Right renal cortex interstitium (tissue), 3 donors: ENCODE measurements around the gene WDR31. TPM values are rescaled to one million over a fixed set of nuclear protein-coding genes. Genes with fewer than 3 reads are reported as not detected.
"Not testable (repeated sequence)": the region's sequence is repeated elsewhere in the genome, so short reads cannot be mapped to it uniquely, and the experiment has no call there.

Experiments
- DNase-seq, 3 donors: peaks; one replicate each; pipeline ENCODE4 v3.0.0-alpha.2; 2013; ENCODE audit warnings: low read depth in 3 of 3, low spot score in 2 of 3
- polyA plus RNA-seq, 3 donors: library from polyadenylated mRNA; unstranded; fragments of 120-200 nt; gene quantifications; one replicate each; pipeline ENCODE4 v1.2.1, GENCODE V29; 2013; ENCODE audit not compliant: insufficient read length in 3 of 3

WDR31 gene
- polyA plus RNA-seq, 3 donors = 7.2 to 7.9 (median 7.6) TPM

DNA sequence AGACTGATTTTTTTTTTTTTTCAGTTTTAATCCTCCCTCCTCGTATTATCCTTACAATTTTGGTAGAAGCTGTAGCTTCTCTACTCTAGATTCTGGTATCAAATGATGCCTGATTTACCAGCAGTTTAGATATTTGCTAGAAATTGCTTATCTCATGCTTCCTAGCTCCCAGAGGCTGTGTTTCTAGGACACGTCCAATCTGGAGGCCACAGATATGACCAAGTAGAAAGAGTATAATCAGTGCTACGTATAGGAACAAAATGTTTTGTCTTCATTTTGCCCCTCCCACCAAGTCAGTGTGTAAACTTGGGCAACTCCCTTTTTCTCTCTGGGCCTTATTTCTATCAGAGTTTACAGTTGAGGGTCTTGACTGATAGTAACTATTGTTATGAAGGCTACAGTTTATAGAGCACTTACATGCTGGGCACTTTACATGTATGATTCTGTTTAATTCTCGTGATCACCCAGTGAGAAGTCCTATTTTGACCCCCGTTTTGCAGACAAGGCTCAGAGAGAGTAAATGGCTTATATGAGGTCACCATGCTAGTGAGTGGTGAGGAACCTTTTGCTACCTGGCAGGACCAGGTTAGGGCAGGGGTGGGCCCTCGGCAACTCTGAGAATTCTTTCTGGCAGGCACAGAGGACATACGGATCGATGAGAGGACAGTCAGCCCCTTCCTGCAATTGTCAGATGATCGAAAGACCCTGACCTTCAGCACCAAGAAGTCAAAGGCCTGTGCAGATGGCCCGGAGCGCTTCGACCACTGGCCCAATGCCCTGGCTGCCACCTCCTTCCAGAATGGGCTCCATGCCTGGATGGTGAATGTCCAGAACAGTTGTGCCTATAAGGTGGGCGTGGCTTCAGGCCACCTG is 29.1 kb upstream of the WDR31 start:
- DNase-seq = no peak

GRCh38 chr9:113368348-113368981 is 28.4 kb upstream of the WDR31 start:
- DNase-seq = no peak

- not testable (repeated sequence) for DNase-seq
These were observed 25.6 kb upstream of the WDR31 start for GRCh38 chr9:113365652-113366051.

DNA sequence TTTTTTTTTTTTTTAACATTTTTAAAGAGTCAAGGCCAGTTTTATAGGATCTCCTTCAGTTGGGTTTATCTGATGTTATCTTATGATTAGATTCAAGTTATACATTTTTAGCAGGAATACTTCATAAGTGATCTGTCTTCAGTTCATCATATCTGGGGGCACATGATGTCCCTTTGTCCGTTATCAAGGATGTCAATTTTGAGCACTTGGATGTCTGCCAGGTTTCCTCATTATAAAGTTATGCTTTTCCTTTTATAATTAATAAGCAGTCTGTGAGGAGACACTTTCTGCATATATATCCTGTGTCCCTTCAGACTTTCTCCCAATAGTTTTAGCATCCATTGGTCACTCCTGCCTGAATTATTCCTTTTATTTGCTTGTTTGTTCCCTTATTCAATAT is 24.9 kb upstream of the WDR31 start:
- no peak for DNase-seq

DNA sequence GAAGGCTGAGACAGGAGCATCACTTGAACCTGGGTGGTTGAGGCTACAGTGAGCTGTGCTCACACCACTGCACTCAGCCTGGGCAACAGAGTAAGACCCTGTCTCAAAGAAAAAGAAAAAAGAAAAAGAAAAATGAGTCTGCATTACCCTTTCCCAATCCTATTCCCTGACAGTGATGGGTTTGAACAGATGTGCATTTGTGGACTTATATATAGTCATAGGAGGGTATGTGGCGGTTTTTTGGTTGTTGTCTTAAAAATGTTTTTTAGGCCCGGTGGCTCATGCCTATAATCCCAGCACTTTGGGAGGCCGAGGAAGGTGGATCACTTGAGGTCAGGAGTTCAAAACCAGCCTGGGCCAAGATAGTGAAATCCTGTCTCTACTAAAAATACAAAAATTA is 23.3 kb upstream of the WDR31 start:
- no peak for DNase-seq

DNA sequence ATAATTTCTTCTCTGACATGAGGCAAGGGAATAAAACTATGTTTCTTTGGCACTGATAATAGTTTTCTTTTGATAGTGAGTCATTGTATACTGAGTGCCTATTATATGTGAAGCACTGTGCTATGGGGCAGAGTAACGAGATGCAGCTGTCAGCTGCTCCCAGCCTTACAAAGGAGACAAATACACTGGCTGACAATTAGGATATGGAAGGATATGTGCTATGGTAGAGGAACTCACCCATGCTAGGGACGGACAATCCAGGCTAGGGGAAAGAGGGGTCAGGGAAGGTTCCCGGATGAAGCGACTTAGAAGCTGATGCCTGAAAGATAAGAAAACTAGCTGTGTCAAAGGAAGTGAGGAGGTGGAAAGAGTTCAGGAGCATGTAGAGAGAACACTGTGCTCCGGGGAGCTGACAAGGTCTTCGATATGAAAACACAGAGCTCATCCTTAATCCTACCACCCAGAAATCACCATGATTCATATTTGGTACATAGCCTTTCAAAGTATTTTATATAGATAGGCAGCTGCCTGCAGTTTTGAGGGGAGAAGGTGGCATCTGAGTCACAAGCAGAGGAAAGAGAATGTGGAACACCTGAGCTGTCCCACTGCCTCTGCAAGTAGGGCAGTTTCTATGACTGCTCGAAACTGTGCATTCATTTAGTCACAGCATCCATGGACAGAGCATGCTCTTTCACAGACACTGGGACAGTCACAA is 21.4 kb upstream of the WDR31 start:
- DNase-seq = no peak

DNA sequence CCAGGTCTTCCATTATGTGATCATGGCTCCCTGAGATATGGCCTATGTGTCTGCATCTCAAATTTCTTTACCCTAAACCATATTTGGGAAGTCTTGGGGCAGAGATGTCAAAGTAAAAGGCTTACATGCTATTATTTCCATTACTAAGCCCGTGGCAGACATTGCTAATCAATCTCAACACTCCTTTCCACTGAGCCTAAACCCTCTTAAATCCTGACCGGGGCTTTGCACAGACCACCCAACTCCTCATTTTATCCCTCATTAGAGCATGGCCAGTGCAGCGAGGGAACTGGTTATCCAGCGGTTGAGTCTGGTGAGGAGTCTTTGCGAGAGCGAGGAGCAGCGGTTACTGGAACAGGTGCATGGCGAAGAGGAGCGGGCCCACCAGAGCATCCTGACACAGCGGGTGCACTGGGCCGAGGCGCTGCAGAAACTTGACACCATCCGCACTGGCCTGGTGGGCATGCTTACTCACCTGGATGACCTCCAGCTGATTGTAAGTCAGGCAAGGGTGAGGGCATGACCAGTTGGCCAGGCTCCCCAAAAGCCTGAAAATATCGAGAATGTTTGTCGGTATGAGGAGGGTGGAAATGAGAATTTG is 20.3 kb upstream of the WDR31 start:
- DNase-seq = no peak

DNA sequence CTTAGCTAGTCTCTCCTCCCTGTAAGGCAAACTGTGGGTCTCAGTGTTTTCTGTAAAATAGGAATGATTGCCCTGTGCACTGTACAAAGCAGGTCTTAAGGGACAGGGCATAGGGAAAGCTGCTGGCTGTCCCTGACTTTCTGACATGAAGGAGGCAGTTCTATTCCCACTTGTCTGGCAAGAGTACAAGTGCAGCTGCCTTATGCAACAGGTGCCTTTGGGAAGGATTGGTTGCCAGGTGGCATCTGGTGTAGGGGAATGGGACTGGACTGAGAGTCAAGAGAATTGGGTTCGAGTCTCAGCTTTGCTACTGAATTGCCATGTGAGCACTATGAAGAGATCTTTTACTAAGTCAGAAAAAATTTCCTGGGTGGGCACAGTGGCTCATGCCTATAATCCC is 19.3 kb upstream of the WDR31 start:
- no peak for DNase-seq

- DNase-seq = no peak
These were observed 16.7 kb upstream of the WDR31 start for GRCh38 chr9:113356686-113357292.

DNA sequence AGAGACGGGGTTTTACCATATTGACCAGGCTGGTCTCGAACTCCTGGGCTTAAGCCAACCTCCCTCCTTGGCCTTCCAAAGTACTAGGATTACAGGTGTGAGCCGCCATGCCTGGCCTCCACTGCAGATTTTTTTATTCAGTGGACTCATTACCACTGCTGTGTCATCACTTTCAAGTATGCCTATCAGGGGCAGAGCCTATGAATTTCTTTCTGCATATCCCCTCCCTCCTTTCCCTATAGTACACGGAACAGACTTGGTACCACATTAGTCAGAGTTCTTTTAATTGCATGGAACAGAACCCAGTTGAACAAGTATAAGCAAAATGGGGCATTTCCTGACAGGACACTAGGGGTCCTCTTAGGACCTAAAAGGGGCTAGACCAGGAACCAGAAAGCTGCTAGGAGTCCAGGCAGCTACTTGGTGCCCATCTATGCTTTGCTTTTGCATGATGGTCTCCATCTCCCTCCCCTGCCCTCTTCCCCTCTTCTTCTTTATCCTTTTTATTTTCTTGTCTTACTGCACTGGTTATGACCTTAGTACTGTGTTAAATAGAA is 15.0 kb upstream of the WDR31 start:
- DNase-seq = no peak

DNA sequence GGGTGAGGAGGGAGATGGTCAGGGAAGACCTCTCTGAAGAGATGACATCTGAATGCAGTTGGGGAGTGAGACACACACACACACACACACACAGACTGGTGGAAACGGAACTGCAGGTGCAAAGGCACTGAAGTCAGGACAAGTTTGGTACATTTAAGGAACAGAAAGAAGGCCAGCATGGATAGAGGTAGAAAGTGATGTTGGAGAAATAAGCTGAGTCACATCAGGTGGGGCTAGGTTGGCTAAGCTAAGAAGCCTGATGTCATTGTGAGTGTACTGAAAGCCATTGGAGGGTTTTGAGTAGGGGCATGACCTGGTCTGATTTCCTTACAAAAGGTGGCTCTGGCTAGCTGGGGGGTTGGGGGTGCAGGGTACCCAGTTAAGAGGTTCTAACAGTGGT is 12.3 kb upstream of the WDR31 start:
- DNase-seq = no peak

- DNase-seq = no peak
These were observed 11.9 kb upstream of the WDR31 start for GRCh38 chr9:113352006-113352405.

- DNase-seq = no peak
These were observed 10.9 kb upstream of the WDR31 start for GRCh38 chr9:113350937-113351336.

- DNase-seq = no peak
These were observed 10.1 kb upstream of the WDR31 start for GRCh38 chr9:113350107-113350661.

GRCh38 chr9:113349445-113350094 is 9.5 kb upstream of the WDR31 start, which contains the start of gene BSPRY:
Gene BSPRY (plus strand): TSS chr9:113349541. CDS start chr9:113349580, 39 bp downstream.
- DNase-seq = no peak

DNA sequence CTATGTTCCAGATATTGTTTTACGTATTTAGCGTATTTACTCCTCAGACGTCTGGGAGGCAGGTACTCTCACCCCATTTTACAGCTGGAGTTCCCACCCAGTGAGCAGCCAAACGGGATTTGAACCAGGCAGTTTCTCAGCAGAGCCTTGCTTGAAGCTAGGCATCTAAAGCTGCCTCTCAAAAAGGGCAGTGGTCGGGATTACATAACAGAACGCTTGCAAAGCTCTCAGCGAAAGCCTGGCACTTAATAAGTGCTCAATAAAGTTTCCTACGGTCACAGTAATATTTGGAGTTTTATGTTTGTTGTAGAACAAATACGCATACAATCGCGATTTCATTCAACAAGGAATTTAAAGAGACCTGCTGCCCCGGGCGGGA is 9.0 kb upstream of the WDR31 start:
- no peak for DNase-seq

DNA sequence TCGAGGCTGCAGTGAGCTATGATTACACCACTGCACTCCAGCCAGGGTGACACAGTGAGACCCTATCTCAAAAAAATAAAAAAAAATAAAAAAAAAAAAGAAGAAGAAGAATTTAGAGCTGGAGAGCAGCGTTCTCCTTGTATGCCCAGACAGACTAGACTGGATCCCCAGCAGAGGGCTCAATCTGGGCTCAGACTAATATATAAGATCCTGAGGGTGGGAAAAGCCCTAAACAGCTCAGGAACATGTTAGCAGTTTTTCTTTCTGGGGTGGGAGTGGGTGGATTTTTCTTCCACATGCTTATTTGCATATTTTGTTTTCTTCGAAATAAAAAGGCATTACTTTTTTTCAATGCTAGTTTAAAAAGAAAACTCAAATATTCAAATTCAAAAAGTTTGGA is 8.4 kb upstream of the WDR31 start:
- no peak for DNase-seq

- no peak for DNase-seq
These were observed 5.6 kb upstream of the WDR31 start for GRCh38 chr9:113345671-113346070.

GRCh38 chr9:113345190-113345589 is 5.1 kb upstream of the WDR31 start:
- no peak for DNase-seq
